WTC11 (cell line): ENCODE measurements around the gene SPG21. TPM values are rescaled to one million over a fixed set of nuclear protein-coding genes. Genes with fewer than 3 reads are reported as not detected.

ENCODE experiments used
- ATAC-seq: fragments of 200-7000 bp; cut with Tn5 transposase; 2 replicates; pipeline ENCODE4 v1.10.0; 2021; ENCODE audit warnings: mild to moderate bottlenecking, moderate library complexity
- CTCF ChIA-PET: fragments of 300-600 bp; sonication (Branson Sonifier 250); formaldehyde crosslinking; loops from one replicate; lab custom pipeline; 2021; ENCODE audit warnings: antibody characterized with exemption; lab: Charles Lee
- POLR2A ChIA-PET: fragments of 350-600 bp; sonication (Branson Sonifier 250); formaldehyde crosslinking; loops from one replicate; lab custom pipeline; 2021; ENCODE audit warnings: antibody characterized with exemption; lab: Charles Lee
- DNase-seq: peaks from one replicate; pipeline ENCODE4 v3.0.0; 2021; ENCODE audit warnings: low spot score
- H3K27ac Mint-ChIP-seq: 2 replicates; pipeline ENCODE4 v1.8.0; 2021; ENCODE audit warnings: mixed read lengths
- H3K27me3 Mint-ChIP-seq: 2 replicates; pipeline ENCODE4 v1.8.0; 2021; ENCODE audit warnings: low read depth, mild to moderate bottlenecking, moderate library complexity, mixed read lengths
- H3K36me3 Mint-ChIP-seq: 2 replicates; pipeline ENCODE4 v1.8.0; 2021; ENCODE audit warnings: mixed read lengths
- H3K4me1 Mint-ChIP-seq: 2 replicates; pipeline ENCODE4 v1.8.0; 2022; ENCODE audit warnings: mixed read lengths
- H3K4me3 Mint-ChIP-seq: 2 replicates; pipeline ENCODE4 v1.8.0; 2021; ENCODE audit warnings: mild to moderate bottlenecking, moderate library complexity, mixed read lengths
- H3K9me3 Mint-ChIP-seq: 2 replicates; pipeline ENCODE4 v1.8.0; 2021; ENCODE audit warnings: mixed read lengths
- CBFB ChIP-seq: sonication (generic); formaldehyde crosslinking; IDR thresholded peaks from 2 replicates; pipeline ENCODE4 v1.8.1; 2022; ENCODE audit warnings: mild to moderate bottlenecking, low read depth, missing genetic modification reagents
- GTF2I ChIP-seq: fragments of 250-450 bp; sonication (Bioruptor Pico); conservative IDR thresholded peaks from 2 replicates; pipeline ENCODE4 v1.4.0; 2021; ENCODE audit warnings: mild to moderate bottlenecking
- NFATC4 ChIP-seq: fragments of 250-450 bp; sonication (Bioruptor Pico); IDR thresholded peaks from 2 replicates; pipeline ENCODE4 v1.9.0; 2021; ENCODE audit warnings: mild to moderate bottlenecking
- OVOL2 ChIP-seq: fragments of 250-450 bp; sonication (Bioruptor Pico); IDR thresholded peaks from 2 replicates; pipeline ENCODE4 v1.9.0; 2021; ENCODE audit warnings: mild to moderate bottlenecking, borderline replicate concordance
- TEAD1 ChIP-seq: sonication (generic); formaldehyde crosslinking; IDR thresholded peaks from 2 replicates; pipeline ENCODE4 v1.8.0; 2022; ENCODE audit warnings: mild to moderate bottlenecking, missing genetic modification reagents
- ZNF219 ChIP-seq: sonication (generic); formaldehyde crosslinking; IDR thresholded peaks from 2 replicates; pipeline ENCODE4 v1.8.0; 2023; ENCODE audit warnings: missing genetic modification reagents, mild to moderate bottlenecking, borderline replicate concordance
- ZNF263 ChIP-seq: sonication (generic); formaldehyde crosslinking; IDR thresholded peaks from 2 replicates; pipeline ENCODE4 v1.8.1; 2022; ENCODE audit warnings: low read depth, mild to moderate bottlenecking, moderate library complexity, missing genetic modification reagents
- ZNF425 ChIP-seq: fragments of 250-450 bp; sonication (Bioruptor Pico); conservative IDR thresholded peaks from 2 replicates; pipeline ENCODE4 v1.9.0; 2021; ENCODE audit warnings: mild to moderate bottlenecking
- total RNA-seq: library from RNA; stranded (reverse); gene quantifications from 3 replicates; pipeline ENCODE4 v1.2.3, GENCODE V29; 2021
- TF ChIP-seq, protein P1 (sequence below): sonication (generic); formaldehyde crosslinking; IDR thresholded peaks from 2 replicates; pipeline ENCODE4 v1.8.1; 2023; ENCODE audit warnings: mild to moderate bottlenecking, moderate library complexity, missing genetic modification reagents
- TF ChIP-seq, protein P2 (sequence below): sonication (generic); formaldehyde crosslinking; IDR thresholded peaks from 2 replicates; pipeline ENCODE4 v1.8.0; 2022; ENCODE audit warnings: missing genetic modification reagents
- TF ChIP-seq, protein P3 (sequence below): fragments of 250-450 bp; sonication (Bioruptor Pico); IDR thresholded peaks from 2 replicates; pipeline ENCODE4 v1.9.0; 2021; ENCODE audit warnings: mild to moderate bottlenecking, borderline replicate concordance
- TF ChIP-seq, protein P4 (sequence below): sonication (generic); formaldehyde crosslinking; IDR thresholded peaks from 2 replicates; pipeline ENCODE4 v1.8.1; 2022; ENCODE audit warnings: mild to moderate bottlenecking, missing genetic modification reagents, moderate library complexity, borderline replicate concordance
- TF ChIP-seq, protein P5 (sequence below): sonication (generic); formaldehyde crosslinking; IDR thresholded peaks from 2 replicates; pipeline ENCODE4 v1.8.1; 2022; ENCODE audit warnings: missing genetic modification reagents, borderline replicate concordance
- TF ChIP-seq, protein P6 (sequence below): sonication (generic); formaldehyde crosslinking; IDR thresholded peaks from 2 replicates; pipeline ENCODE4 v1.8.0; 2022; ENCODE audit warnings: mild to moderate bottlenecking, missing genetic modification reagents

The SPG21 gene
- total RNA-seq, 1 experiment from 2014 or later: 69.9 TPM

GRCh38 chr15:64934023-64934422 lies 55.7 kb downstream of the SPG21 start:
- no peak overlapping the region for H3K27ac Mint-ChIP-seq
- TF ChIP-seq CBFB (CRISPR knock-in tag): no peak
- no peak for TF ChIP-seq GTF2I (CRISPR knock-in tag)
- TF ChIP-seq, all 79 proteins: peak for 0
- POLR2A ChIA-PET: no interaction called here
- no peaks in the 10 kb centered on the region for H3K9me3 Mint-ChIP-seq
- H3K36me3 Mint-ChIP-seq: peaks cover 8% of the 10 kb centered on the region
- H3K27me3 Mint-ChIP-seq: no peaks in the 10 kb centered on the region
- ATAC-seq (no peak), DNase-seq (no peak)
- H3K4me1 Mint-ChIP-seq: no peaks in the 10 kb centered on the region
- CTCF ChIA-PET: interaction anchor here (0.5 to 0.6 kb wide), 3 partner anchors 63 to 1365 kb away, joined by 3 read pairs; no protein-coding TSS in a partner anchor
- no peak overlapping the region for H3K4me3 Mint-ChIP-seq

DNA sequence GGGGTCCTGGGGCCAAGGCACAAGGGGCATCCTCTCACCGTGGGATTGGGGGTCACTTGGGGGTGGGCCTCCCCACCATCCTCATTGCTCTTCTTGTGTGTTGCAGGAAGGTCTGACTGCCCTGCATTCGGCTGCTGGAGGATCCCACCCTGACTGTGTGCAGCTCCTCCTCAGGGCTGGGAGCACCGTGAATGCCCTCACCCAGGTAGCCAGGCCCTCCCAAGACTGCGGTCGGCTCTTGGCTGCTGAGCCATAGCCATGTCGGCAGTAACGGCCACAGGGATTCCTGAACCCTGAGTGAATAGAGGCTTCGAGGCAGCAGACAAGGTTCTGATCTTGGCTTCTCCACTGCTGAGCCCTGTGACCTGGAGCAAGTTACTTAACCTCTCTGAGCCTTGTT lies 58.3 kb downstream of the SPG21 start:
- ATAC-seq (no peak), DNase-seq (no peak)
- POLR2A ChIA-PET: no interaction called here
- no peak overlapping the region for H3K4me3 Mint-ChIP-seq
- CTCF ChIA-PET: no interaction called here
- TF ChIP-seq ZNF263 (CRISPR knock-in tag) (no peak), TEAD1 (CRISPR knock-in tag) (no peak), ZNF425 (CRISPR knock-in tag) (no peak), OVOL2 (no peak), NFATC4 (no peak), ZNF219 (CRISPR knock-in tag) (no peak), CBFB (CRISPR knock-in tag) (no peak)
- TF ChIP-seq, protein P1, sequence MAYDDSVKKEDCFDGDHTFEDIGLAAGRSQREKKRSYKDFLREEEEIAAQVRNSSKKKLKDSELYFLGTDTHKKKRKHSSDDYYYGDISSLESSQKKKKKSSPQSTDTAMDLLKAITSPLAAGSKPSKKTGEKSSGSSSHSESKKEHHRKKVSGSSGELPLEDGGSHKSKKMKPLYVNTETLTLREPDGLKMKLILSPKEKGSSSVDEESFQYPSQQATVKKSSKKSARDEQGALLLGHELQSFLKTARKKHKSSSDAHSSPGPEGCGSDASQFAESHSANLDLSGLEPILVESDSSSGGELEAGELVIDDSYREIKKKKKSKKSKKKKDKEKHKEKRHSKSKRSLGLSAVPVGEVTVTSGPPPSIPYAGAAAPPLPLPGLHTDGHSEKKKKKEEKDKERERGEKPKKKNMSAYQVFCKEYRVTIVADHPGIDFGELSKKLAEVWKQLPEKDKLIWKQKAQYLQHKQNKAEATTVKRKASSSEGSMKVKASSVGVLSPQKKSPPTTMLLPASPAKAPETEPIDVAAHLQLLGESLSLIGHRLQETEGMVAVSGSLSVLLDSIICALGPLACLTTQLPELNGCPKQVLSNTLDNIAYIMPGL (CRISPR knock-in tag): no peak
- TF ChIP-seq, protein P2, sequence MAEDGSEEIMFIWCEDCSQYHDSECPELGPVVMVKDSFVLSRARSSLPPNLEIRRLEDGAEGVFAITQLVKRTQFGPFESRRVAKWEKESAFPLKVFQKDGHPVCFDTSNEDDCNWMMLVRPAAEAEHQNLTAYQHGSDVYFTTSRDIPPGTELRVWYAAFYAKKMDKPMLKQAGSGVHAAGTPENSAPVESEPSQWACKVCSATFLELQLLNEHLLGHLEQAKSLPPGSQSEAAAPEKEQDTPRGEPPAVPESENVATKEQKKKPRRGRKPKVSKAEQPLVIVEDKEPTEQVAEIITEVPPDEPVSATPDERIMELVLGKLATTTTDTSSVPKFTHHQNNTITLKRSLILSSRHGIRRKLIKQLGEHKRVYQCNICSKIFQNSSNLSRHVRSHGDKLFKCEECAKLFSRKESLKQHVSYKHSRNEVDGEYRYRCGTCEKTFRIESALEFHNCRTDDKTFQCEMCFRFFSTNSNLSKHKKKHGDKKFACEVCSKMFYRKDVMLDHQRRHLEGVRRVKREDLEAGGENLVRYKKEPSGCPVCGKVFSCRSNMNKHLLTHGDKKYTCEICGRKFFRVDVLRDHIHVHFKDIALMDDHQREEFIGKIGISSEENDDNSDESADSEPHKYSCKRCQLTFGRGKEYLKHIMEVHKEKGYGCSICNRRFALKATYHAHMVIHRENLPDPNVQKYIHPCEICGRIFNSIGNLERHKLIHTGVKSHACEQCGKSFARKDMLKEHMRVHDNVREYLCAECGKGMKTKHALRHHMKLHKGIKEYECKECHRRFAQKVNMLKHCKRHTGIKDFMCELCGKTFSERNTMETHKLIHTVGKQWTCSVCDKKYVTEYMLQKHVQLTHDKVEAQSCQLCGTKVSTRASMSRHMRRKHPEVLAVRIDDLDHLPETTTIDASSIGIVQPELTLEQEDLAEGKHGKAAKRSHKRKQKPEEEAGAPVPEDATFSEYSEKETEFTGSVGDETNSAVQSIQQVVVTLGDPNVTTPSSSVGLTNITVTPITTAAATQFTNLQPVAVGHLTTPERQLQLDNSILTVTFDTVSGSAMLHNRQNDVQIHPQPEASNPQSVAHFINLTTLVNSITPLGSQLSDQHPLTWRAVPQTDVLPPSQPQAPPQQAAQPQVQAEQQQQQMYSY (CRISPR knock-in tag): no peak
- TF ChIP-seq, protein P3, sequence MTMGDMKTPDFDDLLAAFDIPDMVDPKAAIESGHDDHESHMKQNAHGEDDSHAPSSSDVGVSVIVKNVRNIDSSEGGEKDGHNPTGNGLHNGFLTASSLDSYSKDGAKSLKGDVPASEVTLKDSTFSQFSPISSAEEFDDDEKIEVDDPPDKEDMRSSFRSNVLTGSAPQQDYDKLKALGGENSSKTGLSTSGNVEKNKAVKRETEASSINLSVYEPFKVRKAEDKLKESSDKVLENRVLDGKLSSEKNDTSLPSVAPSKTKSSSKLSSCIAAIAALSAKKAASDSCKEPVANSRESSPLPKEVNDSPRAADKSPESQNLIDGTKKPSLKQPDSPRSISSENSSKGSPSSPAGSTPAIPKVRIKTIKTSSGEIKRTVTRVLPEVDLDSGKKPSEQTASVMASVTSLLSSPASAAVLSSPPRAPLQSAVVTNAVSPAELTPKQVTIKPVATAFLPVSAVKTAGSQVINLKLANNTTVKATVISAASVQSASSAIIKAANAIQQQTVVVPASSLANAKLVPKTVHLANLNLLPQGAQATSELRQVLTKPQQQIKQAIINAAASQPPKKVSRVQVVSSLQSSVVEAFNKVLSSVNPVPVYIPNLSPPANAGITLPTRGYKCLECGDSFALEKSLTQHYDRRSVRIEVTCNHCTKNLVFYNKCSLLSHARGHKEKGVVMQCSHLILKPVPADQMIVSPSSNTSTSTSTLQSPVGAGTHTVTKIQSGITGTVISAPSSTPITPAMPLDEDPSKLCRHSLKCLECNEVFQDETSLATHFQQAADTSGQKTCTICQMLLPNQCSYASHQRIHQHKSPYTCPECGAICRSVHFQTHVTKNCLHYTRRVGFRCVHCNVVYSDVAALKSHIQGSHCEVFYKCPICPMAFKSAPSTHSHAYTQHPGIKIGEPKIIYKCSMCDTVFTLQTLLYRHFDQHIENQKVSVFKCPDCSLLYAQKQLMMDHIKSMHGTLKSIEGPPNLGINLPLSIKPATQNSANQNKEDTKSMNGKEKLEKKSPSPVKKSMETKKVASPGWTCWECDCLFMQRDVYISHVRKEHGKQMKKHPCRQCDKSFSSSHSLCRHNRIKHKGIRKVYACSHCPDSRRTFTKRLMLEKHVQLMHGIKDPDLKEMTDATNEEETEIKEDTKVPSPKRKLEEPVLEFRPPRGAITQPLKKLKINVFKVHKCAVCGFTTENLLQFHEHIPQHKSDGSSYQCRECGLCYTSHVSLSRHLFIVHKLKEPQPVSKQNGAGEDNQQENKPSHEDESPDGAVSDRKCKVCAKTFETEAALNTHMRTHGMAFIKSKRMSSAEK (CRISPR knock-in tag): no peak
- TF ChIP-seq, protein P4, sequence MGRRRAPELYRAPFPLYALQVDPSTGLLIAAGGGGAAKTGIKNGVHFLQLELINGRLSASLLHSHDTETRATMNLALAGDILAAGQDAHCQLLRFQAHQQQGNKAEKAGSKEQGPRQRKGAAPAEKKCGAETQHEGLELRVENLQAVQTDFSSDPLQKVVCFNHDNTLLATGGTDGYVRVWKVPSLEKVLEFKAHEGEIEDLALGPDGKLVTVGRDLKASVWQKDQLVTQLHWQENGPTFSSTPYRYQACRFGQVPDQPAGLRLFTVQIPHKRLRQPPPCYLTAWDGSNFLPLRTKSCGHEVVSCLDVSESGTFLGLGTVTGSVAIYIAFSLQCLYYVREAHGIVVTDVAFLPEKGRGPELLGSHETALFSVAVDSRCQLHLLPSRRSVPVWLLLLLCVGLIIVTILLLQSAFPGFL: no peak
- TF ChIP-seq, protein P5, sequence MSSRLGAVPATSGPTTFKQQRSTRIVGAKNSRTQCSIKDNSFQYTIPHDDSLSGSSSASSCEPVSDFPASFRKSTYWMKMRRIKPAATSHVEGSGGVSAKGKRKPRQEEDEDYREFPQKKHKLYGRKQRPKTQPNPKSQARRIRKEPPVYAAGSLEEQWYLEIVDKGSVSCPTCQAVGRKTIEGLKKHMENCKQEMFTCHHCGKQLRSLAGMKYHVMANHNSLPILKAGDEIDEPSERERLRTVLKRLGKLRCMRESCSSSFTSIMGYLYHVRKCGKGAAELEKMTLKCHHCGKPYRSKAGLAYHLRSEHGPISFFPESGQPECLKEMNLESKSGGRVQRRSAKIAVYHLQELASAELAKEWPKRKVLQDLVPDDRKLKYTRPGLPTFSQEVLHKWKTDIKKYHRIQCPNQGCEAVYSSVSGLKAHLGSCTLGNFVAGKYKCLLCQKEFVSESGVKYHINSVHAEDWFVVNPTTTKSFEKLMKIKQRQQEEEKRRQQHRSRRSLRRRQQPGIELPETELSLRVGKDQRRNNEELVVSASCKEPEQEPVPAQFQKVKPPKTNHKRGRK: no peak
- TF ChIP-seq, protein P6, sequence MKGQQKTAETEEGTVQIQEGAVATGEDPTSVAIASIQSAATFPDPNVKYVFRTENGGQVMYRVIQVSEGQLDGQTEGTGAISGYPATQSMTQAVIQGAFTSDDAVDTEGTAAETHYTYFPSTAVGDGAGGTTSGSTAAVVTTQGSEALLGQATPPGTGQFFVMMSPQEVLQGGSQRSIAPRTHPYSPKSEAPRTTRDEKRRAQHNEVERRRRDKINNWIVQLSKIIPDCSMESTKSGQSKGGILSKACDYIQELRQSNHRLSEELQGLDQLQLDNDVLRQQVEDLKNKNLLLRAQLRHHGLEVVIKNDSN (CRISPR knock-in tag): no peak
- no peak overlapping the region for H3K27ac Mint-ChIP-seq
- no peaks in the 10 kb centered on the region for H3K9me3 Mint-ChIP-seq
- peaks cover 8% of the 10 kb centered on the region for H3K36me3 Mint-ChIP-seq
- no peaks in the 10 kb centered on the region for H3K27me3 Mint-ChIP-seq
- H3K4me1 Mint-ChIP-seq: no peaks in the 10 kb centered on the region
